SH-SY5Y (cell line): ENCODE data around the gene TSTD2.

Experiments
- GATA2 ChIP-seq: IDR thresholded peaks from 2 replicates; pipeline ENCODE4 v1.6.1; 2011; ENCODE audit warnings: mild to moderate bottlenecking, low read depth, low read length
- GATA3 ChIP-seq: IDR thresholded peaks from 2 replicates; pipeline ENCODE4 v1.6.1; 2011; ENCODE audit warnings: low read depth, mild to moderate bottlenecking, low read length, moderate library complexity

DNA sequence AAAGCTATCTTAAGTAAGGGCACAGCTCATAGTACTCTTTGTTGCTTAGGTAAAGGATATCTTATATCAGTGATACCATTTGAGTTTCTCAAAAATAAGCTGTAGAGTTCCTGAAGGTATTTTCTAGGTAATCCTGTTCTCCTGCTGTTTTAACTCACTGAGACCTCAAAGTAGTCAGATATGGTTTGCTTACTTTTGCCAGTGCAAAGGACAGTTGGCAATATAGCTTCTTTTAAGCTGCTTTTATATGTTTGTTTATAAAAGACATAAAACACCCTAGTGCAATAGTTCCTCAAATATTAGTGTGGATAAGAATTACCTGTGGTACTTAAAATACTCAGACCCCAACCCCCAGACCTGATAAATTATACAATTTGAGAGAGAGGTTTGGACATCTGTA is 12.6 kb upstream of the TSTD2 start:
- TF ChIP-seq GATA2 (no peak), GATA3 (no peak)
